ENCODE data around the gene MLXIP. TPM values are rescaled to one million over a fixed set of nuclear protein-coding genes. Genes with fewer than 3 reads are reported as not detected.
A peak's percentile ranks its signal among the peaks of the same experiment; 100 is the strongest.

The MLXIP gene
- total and polyA plus RNA-seq, 2 of the 13 experiments (the other 11 are each of a cell fraction or from before 2014, with no cell fraction given) = 5.3 to 6.7 TPM

- TF ChIP-seq GABPB1 (CRISPR knock-in tag; IDR thresholded peaks at IDR 0.05) (no peak), ZNF367 (CRISPR knock-in tag; IDR thresholded peaks at IDR 0.05; ENCODE audit: borderline replicate concordance) (no peak; the same call in 1 of the 2 replicates), ZNF704 (CRISPR knock-in tag; IDR thresholded peaks at IDR 0.05; ENCODE audit: borderline replicate concordance) (peak; percentile 52; the same call in 1 of the 2 replicates), RNF2 (conservative IDR thresholded peaks at IDR 0.05; ENCODE audit: low read depth) (peak; percentile 34; the same call in 1 of the 2 replicates), ZNF879 (CRISPR knock-in tag; IDR thresholded peaks at IDR 0.05) (peak; percentile 98), ZBTB26 (CRISPR knock-in tag; IDR thresholded peaks at IDR 0.05; ENCODE audit: borderline replicate concordance) (0 out of 2 replicates have a peak, but pooled peaks have one; percentile 59), ZNF24 (IDR thresholded peaks at IDR 0.05) (no peak), TBX2 (CRISPR knock-in tag; IDR thresholded peaks at IDR 0.05; ENCODE audit: borderline replicate concordance) (no peak), CEBPG (CRISPR knock-in tag; IDR thresholded peaks at IDR 0.05) (peak; percentile 51), ZSCAN22 (CRISPR knock-in tag; IDR thresholded peaks at IDR 0.05) (0 out of 2 replicates have a peak, but pooled peaks have one; percentile 21), ZNF784 (CRISPR knock-in tag; IDR thresholded peaks at IDR 0.05; ENCODE audit: borderline replicate concordance) (peak; percentile 24; the same call in 1 of the 2 replicates), FOXK1 (CRISPR knock-in tag; IDR thresholded peaks at IDR 0.05; ENCODE audit: borderline replicate concordance, low read depth) (no peak), ZNF441 (CRISPR knock-in tag; IDR thresholded peaks at IDR 0.05; ENCODE audit: borderline replicate concordance) (peak; percentile 81), GABPA (IDR thresholded peaks at IDR 0.05; ENCODE audit: low read depth, low read length) (no peak), GABPA (CRISPR knock-in tag; IDR thresholded peaks at IDR 0.05; ENCODE audit: low read depth) (no peak), HMG20A (CRISPR knock-in tag; IDR thresholded peaks at IDR 0.05; ENCODE audit: borderline replicate concordance) (no peak), ZFX (CRISPR knock-in tag; IDR thresholded peaks at IDR 0.05; ENCODE audit: low read depth) (no peak), MED8 (CRISPR knock-in tag; IDR thresholded peaks at IDR 0.05; ENCODE audit: insufficient replicate concordance) (peak; percentile 28), ZFP36L1 (CRISPR knock-in tag; IDR thresholded peaks at IDR 0.05) (peak; percentile 67; the same call in 1 of the 2 replicates), ZNF138 (CRISPR knock-in tag; IDR thresholded peaks at IDR 0.05; ENCODE audit: low read depth) (peak; percentile 85; the same call in 1 of the 2 replicates), PAX8 (CRISPR knock-in tag; IDR thresholded peaks at IDR 0.05; ENCODE audit: borderline replicate concordance) (no peak), ZNF7 (CRISPR knock-in tag; IDR thresholded peaks at IDR 0.05) (no peak), KAT8 (CRISPR knock-in tag; IDR thresholded peaks at IDR 0.05) (0 out of 2 replicates have a peak, but pooled peaks have one; percentile 42), ZNF558 (CRISPR knock-in tag; IDR thresholded peaks at IDR 0.05; ENCODE audit: borderline replicate concordance) (no peak; the same call in 1 of the 2 replicates), ZKSCAN1 (IDR thresholded peaks at IDR 0.05; ENCODE audit: low read length) (no peak), ZNF883 (CRISPR knock-in tag; IDR thresholded peaks at IDR 0.05; ENCODE audit: not compliant biosample characterization) (peak; percentile 68), ZNF484 (CRISPR knock-in tag; IDR thresholded peaks at IDR 0.05; ENCODE audit: borderline replicate concordance, low read depth) (0 out of 2 replicates have a peak, but pooled peaks have one; percentile 79), SP5 (CRISPR knock-in tag; IDR thresholded peaks at IDR 0.05; ENCODE audit: borderline replicate concordance, low read depth) (no peak), STAT5B (CRISPR knock-in tag; IDR thresholded peaks at IDR 0.05) (0 out of 2 replicates have a peak, but pooled peaks have one; percentile 27)
- TF ChIP-seq, protein P1, sequence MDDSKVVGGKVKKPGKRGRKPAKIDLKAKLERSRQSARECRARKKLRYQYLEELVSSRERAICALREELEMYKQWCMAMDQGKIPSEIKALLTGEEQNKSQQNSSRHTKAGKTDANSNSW (CRISPR knock-in tag; IDR thresholded peaks at IDR 0.05; ENCODE audit: borderline replicate concordance) = 0 out of 2 replicates have a peak, but pooled peaks have one; percentile 5
Observed at GRCh38 chr12:122079033-122079531, 526 bp downstream of the MLXIP start (continued).
